ENCODE data around the gene UBE2C.

UBE2C gene

GRCh38 chr20:45840700-45841198 lies 28.3 kb downstream of the UBE2C start:
- DNase-seq (ENCODE audit: low read depth) = no peak
- TF ChIP-seq CTCF (IDR thresholded peaks at IDR 0.05; ENCODE audit: low read length, missing control alignments) = no peak
- H3K4me3 ChIP-seq (replicated peaks; ENCODE audit: low read depth, low read length) = no peak overlapping the region

GRCh38 chr20:45841407-45842129 lies 29.1 kb downstream of the UBE2C start:
- DNase-seq (ENCODE audit: low read depth) = no peak
- no peak overlapping the region for H3K4me3 ChIP-seq (replicated peaks; ENCODE audit: low read depth, low read length)
- TF ChIP-seq CTCF (IDR thresholded peaks at IDR 0.05; ENCODE audit: low read length, missing control alignments) = no peak

- DNase-seq (ENCODE audit: low read depth) = peak; percentile 31
- TF ChIP-seq CTCF (IDR thresholded peaks at IDR 0.05; ENCODE audit: low read length, missing control alignments) = no peak
- H3K4me3 ChIP-seq (replicated peaks; ENCODE audit: low read depth, low read length) = no peak overlapping the region
Measured at GRCh38 chr20:45842169-45842812, 29.8 kb downstream of the UBE2C start.

- no peak for TF ChIP-seq CTCF (IDR thresholded peaks at IDR 0.05; ENCODE audit: low read length, missing control alignments)
- DNase-seq (ENCODE audit: low read depth) = no peak
- no peak overlapping the region for H3K4me3 ChIP-seq (replicated peaks; ENCODE audit: low read depth, low read length)
Measured at GRCh38 chr20:45843506-45843905, 31.1 kb downstream of the UBE2C start.

- TF ChIP-seq CTCF (IDR thresholded peaks at IDR 0.05; ENCODE audit: low read length, missing control alignments) = no peak
- H3K4me3 ChIP-seq (replicated peaks; ENCODE audit: low read depth, low read length) = no peak overlapping the region
- no peak for DNase-seq (ENCODE audit: low read depth)
Measured at GRCh38 chr20:45845452-45845851, 33.0 kb downstream of the UBE2C start.

GRCh38 chr20:45848421-45848820 lies 36.0 kb downstream of the UBE2C start:
- no peak overlapping the region for H3K4me3 ChIP-seq (replicated peaks; ENCODE audit: low read depth, low read length)
- no peak for TF ChIP-seq CTCF (IDR thresholded peaks at IDR 0.05; ENCODE audit: low read length, missing control alignments)
- no peak for DNase-seq (ENCODE audit: low read depth)

Measured in fibroblast of pulmonary artery (primary cell).